IPS DF 19.7 (cell line): ENCODE measurements around the gene DTWD2.
A peak's percentile ranks its signal among the peaks of the same experiment; 100 is the strongest.
"Not testable (repeated sequence)": the region's sequence is repeated elsewhere in the genome, so short reads cannot be mapped to it uniquely, and the experiment has no call there.

Source experiments
- DNase-seq: peaks from one replicate; pipeline ENCODE4 v3.0.0-alpha.2; 2013; ENCODE audit warnings: low read depth, low spot score

Gene DTWD2

DNA sequence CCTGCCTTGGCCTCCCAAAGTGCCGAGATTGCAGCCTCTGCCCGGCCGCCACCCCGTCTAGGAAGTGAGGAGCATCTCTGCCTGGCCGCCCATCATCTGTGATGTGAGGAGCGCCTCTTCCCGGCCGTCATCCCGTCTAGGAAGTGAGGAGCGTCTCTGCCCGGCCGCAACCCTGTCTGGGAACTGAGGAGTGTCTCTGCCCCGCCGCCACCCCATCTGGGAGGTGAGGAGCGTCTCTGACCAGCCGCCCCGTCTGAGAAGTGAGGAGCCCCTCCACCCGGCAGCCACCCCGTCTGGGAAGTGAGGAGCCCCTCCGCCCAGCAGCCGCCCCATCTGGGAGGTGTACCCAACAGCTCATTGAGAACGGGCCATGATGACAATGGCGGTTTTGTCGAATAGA, 10.5 kb upstream of the DTWD2 start:
- DNase-seq = not testable (repeated sequence)

DNA sequence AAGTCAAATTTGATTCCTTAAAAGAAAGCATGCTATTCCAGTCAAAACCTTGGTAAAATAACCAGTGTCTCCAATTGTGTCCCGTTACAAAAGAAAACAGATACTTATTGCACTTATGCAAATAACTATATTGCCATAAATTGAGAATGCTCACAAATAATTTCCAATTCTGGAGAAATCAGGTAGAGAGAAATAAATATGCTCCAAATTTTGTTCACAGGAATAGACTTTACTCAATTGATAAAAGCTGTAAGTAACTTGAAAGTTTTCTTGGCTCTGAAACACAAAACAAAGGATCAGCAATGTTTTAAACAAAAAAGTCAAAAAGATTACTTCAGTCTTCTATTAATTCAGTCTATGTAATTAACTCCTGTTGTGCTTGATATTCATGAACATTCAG, 7.8 kb upstream of the DTWD2 start:
- no peak for DNase-seq

DNA sequence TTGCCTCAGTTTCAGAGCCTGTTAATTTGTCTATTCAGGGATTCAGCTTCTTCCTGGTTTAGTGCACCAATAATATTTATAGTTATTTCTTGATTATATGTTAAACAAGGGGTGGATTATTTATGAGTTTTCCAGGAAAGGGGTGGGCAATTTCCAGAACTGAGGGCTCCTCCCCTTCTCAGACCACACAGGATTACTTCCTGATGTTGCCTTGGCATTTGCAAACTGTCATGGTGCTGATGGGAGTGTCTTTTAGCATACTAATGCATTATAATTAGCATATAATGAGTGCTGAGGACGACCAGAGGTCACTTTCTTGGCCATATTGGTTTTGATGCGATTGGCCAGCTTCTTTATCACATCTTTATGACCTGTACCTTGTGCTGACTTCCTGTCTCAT, 6.2 kb upstream of the DTWD2 start:
- DNase-seq = no peak

DNA sequence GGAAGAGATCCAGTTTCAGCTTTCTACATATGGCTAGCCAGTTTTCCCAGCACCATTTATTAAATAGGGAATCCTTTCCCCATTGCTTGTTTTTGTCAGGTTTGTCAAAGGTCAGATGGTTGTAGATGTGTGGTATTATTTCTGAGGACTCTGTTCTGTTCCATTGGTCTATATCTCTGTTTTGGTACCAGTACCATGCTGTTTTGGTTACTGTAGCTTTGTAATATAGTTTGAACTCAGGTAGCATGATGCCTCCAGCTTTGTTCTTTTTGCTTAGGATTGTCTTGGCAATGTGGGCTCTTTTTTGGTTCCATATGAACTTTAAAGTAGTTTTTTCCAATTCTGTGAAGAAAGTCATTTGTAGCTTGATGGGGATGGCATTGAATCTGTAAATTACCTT, 4.8 kb upstream of the DTWD2 start:
- not testable (repeated sequence) for DNase-seq

DNA sequence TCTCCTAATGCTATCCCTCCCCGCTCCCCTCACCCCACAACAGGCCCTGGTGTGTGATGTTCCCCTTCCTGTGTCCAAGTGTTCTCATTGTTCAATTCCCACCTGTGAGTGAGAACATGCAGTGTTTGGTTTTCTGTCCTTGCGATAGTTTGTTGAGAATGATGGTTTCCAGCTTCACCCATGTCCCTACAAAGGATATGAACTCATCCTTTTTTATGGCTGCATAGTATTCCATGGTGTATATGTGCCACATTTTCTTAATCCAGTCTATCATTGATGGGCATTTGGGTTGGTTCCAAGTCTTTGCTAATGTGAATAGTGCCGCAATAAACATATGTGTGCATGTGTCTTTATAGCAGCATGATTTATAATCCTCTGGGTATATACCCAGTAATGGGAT, 3.7 kb upstream of the DTWD2 start:
- DNase-seq = not testable (repeated sequence)

DNA sequence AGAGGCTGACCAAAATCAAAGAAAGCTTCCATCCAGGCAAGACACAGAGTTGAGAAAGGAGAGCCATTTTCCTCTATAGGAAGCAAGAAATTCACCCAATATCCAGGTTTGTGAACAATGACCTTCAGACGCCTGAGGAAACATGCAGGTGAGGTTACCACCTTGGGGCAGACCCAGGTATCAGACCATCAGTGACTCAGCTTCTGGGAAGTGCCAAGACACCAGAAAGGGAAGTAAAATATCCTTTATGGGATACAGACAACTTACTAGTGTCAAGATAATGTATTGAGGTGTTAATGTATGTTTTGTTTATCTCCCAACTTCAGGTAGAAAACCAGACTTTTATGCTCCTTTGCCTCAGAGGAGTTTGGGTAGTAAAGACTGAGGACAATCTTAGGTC, 2.2 kb upstream of the DTWD2 start:
- DNase-seq = no peak

GRCh38 chr5:118989816-118990215, 1.5 kb upstream of the DTWD2 start:
- DNase-seq = no peak

DNA sequence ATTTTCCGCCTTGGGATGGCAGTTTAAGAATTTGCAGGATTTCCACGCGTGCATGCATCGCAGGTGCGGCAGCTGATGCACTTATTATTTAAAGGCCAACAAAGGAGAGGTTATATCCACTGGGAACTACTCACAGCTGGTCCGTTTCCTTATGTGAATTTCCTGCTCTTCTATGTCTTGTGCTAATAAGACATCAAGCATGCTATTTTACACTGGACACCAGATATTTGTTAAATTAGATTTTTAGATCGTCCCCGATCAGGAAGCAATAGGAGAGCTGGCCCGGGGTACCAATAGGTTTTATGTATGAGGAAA, 476 bp upstream of the DTWD2 start:
- no peak for DNase-seq

DNA sequence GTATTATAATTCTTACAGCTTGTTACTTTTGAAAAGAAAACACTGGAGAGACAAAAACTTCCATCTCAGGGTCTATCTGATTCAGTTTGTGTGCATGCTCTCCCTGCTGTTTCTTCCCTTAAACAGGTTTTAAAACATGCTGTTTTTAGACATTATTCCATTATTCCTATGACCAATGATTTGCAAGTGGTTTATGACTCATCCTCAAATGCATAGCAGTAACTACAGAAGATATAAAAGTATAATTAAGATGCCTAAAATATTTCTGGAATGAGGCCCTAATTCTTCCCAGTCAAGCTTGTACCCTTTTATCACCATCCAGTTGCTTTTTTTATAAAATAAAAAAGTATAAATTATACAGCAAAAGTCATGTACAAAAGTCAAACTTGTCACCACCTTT, 3.7 kb downstream of the DTWD2 start:
- DNase-seq = no peak

DNA sequence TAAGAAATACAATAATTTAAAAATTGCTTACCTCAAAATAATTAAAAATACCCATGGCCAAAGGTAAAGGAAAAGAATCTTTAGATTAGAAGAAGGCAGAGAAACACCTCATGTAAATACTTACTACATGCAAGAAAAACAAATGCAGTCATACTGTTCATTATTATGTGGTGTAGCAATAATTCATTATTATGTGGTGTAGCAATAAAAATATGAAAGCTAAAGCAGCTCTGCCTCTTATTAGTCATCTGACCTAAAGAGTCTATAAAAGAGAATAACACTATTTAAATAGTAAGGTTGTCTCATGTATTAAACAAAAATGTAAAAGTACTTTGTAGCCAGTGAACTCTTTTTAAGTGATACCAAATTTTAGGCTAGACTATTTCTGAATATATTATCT, 6.6 kb downstream of the DTWD2 start:
- DNase-seq = no peak

- DNase-seq = no peak
Measured at GRCh38 chr5:118980438-118980837, 7.9 kb downstream of the DTWD2 start.

- no peak for DNase-seq
Measured at GRCh38 chr5:118980017-118980416, 8.3 kb downstream of the DTWD2 start.

DNA sequence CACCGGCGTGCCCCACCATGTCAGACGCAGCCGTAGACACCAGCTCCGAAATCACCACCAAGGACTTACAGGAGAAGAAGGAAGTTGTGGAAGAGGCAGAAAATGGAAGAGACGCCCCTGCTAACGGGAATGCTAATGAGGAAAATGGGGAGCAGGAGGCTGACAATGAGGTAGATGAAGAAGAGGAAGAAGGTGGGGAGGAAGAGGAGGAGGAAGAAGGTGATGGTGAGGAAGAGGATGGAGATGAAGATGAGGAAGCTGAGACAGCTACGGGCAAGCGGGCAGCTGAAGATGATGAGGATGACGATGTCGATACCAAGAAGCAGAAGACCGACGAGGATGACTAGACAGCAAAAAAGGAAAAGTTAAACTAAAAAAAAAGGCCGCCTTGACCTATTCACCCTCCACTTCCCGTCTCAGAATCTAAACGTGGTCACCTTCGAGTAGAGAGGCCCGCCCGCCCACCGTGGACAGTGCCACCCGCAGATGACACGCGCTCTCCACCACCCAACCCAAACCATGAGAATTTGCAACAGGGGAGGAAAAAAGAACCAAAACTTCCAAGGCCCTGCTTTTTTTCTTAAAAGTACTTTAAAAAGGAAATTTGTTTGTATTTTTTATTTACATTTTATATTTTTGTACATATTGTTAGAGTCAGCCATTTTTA, 14.4 kb downstream of the DTWD2 start:
- not testable (repeated sequence) for DNase-seq

- no peak for DNase-seq
Measured at GRCh38 chr5:118968925-118969375, 19.4 kb downstream of the DTWD2 start.

- DNase-seq = peak; percentile 15
Measured at GRCh38 chr5:118968406-118968911, 19.9 kb downstream of the DTWD2 start.

GRCh38 chr5:118967059-118967508, 21.3 kb downstream of the DTWD2 start:
- no peak for DNase-seq

DNA sequence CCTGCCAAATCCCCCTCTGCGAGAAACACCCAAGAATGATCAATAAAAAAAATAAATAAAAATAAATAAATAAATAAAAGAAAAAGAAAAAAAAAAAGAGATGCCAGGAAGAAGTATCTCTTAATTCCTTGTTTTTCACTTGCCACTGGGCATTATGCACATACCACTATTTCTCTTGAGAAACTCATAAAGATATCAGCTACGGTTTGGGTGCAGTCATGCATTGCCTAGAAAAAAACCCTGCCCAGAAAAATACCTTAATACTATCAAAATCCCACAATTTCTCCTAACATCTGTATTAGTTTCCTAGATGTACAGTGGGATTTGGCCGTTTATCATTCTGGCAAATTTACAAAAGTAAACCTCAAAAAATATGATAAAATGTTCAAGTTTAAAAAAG, 22.5 kb downstream of the DTWD2 start:
- no peak for DNase-seq

GRCh38 chr5:118964970-118965369, 23.4 kb downstream of the DTWD2 start:
- DNase-seq = not testable (repeated sequence)

GRCh38 chr5:118964388-118964787, 24.0 kb downstream of the DTWD2 start:
- not testable (repeated sequence) for DNase-seq

DNA sequence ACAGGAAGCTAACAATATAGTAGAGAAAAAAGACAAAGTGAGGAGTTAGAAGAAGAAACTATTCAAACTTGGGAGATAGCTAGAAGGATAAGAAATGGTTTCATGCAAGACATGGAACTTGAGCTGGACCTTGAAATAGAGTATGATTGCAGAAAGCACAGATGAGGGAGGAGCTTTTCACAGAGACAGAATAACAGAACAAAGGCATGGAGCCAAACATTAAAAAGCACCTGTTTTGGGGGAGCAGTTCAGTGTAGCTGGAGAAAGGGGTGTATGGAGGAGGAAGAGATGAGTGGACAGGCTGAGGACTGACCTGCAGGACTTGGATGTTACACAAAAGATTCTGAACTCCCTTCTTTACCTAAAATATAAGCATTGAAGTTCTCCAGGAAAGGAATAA, 25.2 kb downstream of the DTWD2 start:
- DNase-seq = no peak

GRCh38 chr5:118960557-118960956, 27.8 kb downstream of the DTWD2 start:
- no peak for DNase-seq

DNA sequence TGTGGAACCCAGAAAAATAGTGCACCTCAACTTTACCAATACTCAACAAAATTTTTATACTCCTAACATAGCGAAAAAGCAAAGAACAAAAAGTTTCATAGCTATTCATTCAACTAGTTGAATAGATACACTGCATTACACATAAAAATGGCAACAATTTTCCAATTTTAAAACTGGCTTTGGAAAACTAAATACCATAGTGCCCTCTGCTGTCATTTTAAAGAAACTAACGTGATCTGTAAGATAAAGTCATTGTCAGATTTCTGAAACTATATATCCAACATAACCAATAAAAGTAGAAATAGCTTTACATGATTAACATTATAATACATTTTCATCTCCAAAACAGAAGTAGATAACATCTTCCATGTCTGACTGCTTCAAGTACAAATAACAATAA, 31.6 kb downstream of the DTWD2 start:
- DNase-seq = no peak

DNA sequence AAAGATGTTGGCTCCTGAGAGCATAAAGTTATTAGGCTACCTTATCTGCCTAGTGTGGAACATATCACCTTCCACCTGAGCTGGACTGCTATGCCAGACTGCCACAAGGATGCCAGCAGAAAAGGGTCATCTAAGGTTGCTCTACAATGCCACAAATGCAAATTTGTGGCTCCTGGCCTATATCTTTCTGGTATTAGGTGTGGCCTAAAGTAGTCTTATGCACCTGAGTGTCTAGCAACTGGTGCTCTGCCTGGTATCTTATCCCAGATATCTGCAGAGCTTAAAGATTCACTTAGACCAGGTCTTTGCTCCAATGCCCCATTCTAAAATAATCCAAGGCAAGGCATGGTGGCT, 34.7 kb downstream of the DTWD2 start:
- no peak for DNase-seq
